ENCODE results near the gene OR4L1. TPM values are rescaled to one million over a fixed set of nuclear protein-coding genes. Genes with fewer than 3 reads are reported as not detected.
"Not testable (repeated sequence)": the region's sequence is repeated elsewhere in the genome, so short reads cannot be mapped to it uniquely, and the experiment has no call there.

The OR4L1 gene
- not detected in 2 replicates for total RNA-seq

GRCh38 chr14:20059745-20060144, at the start of gene OR4L1:
Gene OR4L1, plus strand, starts transcription at chr14:20060045. Its CDS starts 0 bp downstream, at chr14:20060045.
- no peak for DNase-seq (ENCODE audit: low read depth, low spot score)

DNA sequence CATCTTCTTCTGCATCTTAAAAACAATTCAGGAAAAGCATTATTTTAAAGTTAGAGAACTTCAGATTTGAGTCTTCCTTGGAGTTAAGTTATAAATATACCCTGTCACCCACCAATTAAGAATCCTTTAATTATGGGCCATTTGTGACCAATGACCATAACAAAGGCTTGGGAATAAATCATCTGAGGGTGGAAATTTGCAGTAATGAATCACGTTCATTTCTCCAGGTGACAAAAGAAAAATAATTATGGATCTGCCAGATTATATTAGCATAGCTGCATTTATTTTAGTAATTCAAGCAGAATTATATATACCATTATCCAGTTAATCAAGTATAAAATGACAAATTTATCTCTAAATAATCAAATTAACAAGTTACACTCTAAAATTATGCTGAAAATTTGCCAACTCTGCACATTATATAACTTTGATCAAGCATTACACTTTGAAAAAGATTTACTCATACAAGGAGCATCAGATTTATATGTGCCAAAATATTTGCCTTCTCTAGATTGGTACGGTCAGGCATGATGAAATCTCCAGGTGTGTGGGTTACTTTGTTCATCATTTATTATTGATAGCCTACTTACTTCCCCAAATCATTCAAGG, 40.5 kb upstream of the OR4L1 start, which contains the start of gene OR4K14:
Gene OR4K14, minus strand, starts transcription at position 51 of the 609 bp plus-strand sequence. CDS start 4,114 bp downstream, outside the sequence.
- no peak for DNase-seq (ENCODE audit: low read depth, low spot score)

- no peak for DNase-seq (ENCODE audit: low read depth, low spot score)
Measured at GRCh38 chr14:20031058-20031457, 28.8 kb upstream of the OR4L1 start.

DNA sequence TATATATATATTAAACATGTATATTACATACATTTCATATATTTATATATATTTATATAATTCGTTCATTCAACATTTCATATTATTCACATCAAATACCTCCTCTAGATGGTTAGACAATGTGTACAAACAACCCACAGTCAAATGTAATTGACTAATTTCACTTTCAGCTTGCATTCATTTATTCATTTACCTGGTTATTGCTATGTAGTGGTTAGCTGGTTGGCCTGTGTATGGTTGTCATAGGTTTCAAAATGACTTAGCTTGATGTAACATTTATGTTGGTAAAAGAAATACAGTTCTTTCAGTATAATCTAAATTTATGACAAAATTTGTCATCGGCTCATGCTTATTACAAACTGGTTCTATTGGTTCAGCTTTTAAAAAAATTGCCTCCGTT, 24.4 kb upstream of the OR4L1 start:
- DNase-seq (ENCODE audit: low read depth, low spot score), result no peak

DNA sequence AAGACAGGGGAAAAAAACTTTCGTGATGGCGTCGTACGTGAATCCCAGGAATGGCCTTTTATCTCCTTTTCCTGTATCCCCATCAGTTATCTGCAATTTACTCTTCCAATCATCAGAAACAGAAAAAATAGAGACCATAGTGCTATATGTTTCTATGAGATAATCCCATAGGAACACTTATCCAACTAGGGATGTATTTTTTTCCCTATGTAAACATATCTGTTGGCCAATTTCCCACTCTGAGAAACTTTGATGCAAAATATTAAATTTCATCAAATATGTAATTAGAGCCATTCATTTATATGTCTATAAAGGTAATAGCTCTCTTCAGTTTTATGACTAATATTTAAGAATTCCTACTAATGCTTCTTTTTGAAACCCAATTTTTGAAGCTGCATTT, 23.9 kb upstream of the OR4L1 start, which contains the start of gene OR4K13:
Gene OR4K13, minus strand, starts transcription at position 101 of the 400 bp plus-strand sequence. CDS start 1,280 bp downstream, outside the sequence.
- no peak for DNase-seq (ENCODE audit: low read depth, low spot score)

DNA sequence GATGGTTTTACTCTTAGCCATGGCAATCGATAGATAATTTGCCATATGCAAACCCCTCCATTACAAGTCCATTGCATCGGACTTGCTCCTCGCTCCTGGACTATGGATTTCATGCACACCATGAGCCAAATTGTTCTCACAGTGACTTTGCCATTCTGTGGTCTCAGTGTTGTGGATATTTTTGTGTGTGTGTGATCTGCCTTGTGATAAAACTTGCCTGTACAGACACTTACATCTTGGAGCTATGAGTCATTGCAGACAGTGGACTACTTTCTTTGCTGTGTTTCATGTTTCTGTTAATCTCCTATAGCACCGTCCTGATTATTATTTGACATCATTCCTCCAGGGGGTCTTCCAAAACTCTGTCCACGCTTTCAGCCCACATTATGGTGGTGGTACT, 15.6 kb upstream of the OR4L1 start:
- DNase-seq (ENCODE audit: low read depth, low spot score), result no peak

GRCh38 chr14:20048202-20048601, 11.6 kb upstream of the OR4L1 start:
- no peak for DNase-seq (ENCODE audit: low read depth, low spot score)

DNA sequence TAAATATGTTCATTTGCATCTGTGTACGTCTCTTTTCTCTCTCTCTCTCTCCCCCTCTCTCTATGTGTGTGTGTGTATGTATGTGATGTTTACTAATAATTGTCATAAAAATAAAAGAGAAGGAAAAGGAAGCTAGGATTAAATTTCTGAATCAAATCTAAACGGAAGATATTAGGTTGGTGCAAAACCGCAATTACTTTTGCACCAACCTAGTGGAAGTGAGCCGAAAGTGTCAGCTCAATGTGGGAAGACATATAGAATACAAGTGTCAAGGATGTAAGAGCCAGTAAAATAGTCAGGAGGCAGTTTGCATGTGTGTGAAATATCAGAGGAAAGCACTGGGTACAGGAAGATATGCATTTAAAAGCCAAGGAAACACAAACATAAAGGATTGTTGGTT, 32.2 kb downstream of the OR4L1 start:
- no peak for DNase-seq (ENCODE audit: low read depth, low spot score)

GRCh38 chr14:20093442-20093841, 33.6 kb downstream of the OR4L1 start:
- no peak for DNase-seq (ENCODE audit: low read depth, low spot score)

DNA sequence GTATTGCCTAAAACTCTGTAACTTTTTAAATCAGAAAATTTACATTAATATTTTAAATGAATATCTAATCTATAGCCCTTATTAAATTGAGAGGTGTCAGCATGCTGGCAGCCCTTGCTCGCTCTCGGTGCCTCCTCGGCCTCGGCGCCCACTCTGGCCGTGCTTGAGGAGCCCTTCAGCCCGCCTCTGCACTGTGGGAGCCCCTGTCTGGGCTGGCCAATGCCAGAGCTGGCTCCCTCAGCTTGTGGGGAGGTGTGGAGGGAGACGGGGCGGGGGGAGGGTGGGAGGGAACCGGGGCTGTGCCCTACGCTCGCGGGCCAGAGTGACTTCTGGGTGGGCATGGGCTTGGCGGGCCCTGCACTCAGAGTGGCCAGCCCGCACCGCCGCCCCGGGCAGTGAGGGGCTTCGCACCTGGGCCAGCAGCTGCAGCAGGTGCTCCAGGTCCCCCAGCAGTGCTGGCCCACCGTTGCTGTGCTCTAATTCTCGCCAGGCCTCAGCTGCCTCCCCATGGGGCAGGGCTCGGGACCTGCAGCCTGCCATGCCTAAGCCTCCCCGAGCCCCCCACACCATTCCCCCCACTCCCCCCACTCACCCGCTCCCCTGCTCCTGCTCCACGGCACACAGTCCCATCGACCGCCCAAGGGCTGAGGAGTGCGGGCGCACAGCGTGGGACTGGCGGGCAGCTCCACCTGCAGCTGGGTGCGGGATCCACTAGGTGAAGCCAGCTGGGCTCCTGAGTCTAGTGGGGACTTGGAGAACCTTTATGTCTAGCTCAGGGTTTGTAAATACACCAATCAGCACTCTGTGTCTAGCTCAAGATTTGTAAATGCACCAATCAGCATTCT, 39.3 kb downstream of the OR4L1 start:
- not testable (repeated sequence) for DNase-seq (ENCODE audit: low read depth, low spot score)

GRCh38 chr14:20110438-20110837, 50.6 kb downstream of the OR4L1 start, which contains the start of gene OR4K17:
Gene OR4K17, plus strand, starts transcription at chr14:20110739. Its CDS starts 6,761 bp downstream, at chr14:20117500.
- no peak for DNase-seq (ENCODE audit: low read depth, low spot score)

Other genes starting within 250 kb of the OR4L1 start
- not detected in 2 replicates for gene OR4K2, start 184.9 kb upstream of the OR4L1 start, total RNA-seq
- gene OR4K5, start 139.4 kb upstream of the OR4L1 start, total RNA-seq, result not detected in 2 replicates
- not detected in 2 replicates for gene OR4K1, start 129.1 kb upstream of the OR4L1 start, total RNA-seq
- gene OR4K15, start 84.5 kb upstream of the OR4L1 start, total RNA-seq, result not detected in 2 replicates
- not detected in 2 replicates for gene OR4Q2, start 57.9 kb upstream of the OR4L1 start, total RNA-seq
- gene OR4K14, start 40.7 kb upstream of the OR4L1 start, total RNA-seq, result not detected in 2 replicates
- not detected in 2 replicates for gene OR4K13, start 24.0 kb upstream of the OR4L1 start, total RNA-seq
- not detected in 2 replicates for gene OR4K17, start 50.7 kb downstream of the OR4L1 start, total RNA-seq
- gene OR4N5, start 78.8 kb downstream of the OR4L1 start, total RNA-seq, result not detected in 2 replicates
- gene OR11G2, start 130.9 kb downstream of the OR4L1 start, total RNA-seq, result not detected in 2 replicates
- gene OR11H6, start 163.7 kb downstream of the OR4L1 start, total RNA-seq, result not detected in 2 replicates
- gene OR11H7, start 168.9 kb downstream of the OR4L1 start, total RNA-seq, result not detected in 2 replicates
- gene OR11H4, start 179.2 kb downstream of the OR4L1 start, total RNA-seq, result not detected in 2 replicates
- gene TTC5, start 245.9 kb downstream of the OR4L1 start, total RNA-seq, result 16.8 and 30.2 TPM in 2 replicates

Measured in pulmonary artery endothelial cell (primary cell).